ENCODE data around the gene TBC1D19. TPM values are rescaled to one million over a fixed set of nuclear protein-coding genes. Genes with fewer than 3 reads are reported as not detected.

The TBC1D19 gene
- total and polyA plus RNA-seq, 9 of the 15 experiments (the other 6 are each of a cell fraction or from before 2014, with no cell fraction given) = 0.73 to 5.6 (median 3.7) TPM

DNA sequence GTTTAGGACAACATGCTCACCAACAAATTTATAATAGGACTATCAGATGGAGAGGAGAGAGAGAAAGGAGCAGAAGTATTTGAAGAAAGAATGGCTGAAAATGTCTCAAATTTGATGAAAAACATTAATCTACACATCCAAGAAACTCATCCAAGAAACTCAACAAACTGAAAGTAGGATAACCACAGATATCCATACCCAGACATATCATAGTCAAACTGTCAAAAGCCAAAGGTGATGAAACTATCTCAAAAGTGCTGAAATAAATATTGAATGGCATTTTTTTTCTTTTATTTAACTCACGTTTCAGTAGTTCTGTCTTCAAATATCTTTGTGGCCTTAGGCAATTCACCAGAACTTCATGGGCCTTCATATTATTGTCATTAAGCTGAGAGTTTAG, 116.2 kb downstream of the TBC1D19 start (continued):
- TF ChIP-seq, protein P1, sequence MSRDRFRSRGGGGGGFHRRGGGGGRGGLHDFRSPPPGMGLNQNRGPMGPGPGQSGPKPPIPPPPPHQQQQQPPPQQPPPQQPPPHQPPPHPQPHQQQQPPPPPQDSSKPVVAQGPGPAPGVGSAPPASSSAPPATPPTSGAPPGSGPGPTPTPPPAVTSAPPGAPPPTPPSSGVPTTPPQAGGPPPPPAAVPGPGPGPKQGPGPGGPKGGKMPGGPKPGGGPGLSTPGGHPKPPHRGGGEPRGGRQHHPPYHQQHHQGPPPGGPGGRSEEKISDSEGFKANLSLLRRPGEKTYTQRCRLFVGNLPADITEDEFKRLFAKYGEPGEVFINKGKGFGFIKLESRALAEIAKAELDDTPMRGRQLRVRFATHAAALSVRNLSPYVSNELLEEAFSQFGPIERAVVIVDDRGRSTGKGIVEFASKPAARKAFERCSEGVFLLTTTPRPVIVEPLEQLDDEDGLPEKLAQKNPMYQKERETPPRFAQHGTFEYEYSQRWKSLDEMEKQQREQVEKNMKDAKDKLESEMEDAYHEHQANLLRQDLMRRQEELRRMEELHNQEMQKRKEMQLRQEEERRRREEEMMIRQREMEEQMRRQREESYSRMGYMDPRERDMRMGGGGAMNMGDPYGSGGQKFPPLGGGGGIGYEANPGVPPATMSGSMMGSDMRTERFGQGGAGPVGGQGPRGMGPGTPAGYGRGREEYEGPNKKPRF (IDR thresholded peaks at IDR 0.05; ENCODE audit: low read depth, low read length) = no peak
- TF ChIP-seq RHOXF2B (CRISPR knock-in tag; conservative IDR thresholded peaks at IDR 0.05) = no peak
- no peak for TF ChIP-seq ZNF224 (CRISPR knock-in tag; IDR thresholded peaks at IDR 0.05)

DNA sequence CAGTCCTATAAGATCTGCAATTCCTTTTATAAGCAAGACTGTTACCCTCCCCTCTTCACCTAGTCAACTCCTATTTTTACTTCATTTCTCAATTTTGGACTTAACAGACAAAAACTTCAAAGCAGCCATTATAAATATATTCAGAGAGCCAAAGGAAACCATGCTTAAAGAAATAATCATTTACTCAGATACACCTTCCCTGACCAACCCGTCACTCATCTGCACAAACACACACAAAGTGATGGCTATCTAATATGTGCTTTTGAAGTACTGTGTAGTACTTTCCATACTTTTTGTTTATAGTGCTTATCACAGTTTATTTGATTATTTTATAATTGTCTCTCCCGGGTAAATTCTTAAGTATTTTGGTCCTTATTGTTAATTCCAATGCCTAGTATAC, 117.2 kb downstream of the TBC1D19 start:
- no peak for TF ChIP-seq ZNF584 (CRISPR knock-in tag; IDR thresholded peaks at IDR 0.05; ENCODE audit: low read depth)
- TF ChIP-seq, protein P2, sequence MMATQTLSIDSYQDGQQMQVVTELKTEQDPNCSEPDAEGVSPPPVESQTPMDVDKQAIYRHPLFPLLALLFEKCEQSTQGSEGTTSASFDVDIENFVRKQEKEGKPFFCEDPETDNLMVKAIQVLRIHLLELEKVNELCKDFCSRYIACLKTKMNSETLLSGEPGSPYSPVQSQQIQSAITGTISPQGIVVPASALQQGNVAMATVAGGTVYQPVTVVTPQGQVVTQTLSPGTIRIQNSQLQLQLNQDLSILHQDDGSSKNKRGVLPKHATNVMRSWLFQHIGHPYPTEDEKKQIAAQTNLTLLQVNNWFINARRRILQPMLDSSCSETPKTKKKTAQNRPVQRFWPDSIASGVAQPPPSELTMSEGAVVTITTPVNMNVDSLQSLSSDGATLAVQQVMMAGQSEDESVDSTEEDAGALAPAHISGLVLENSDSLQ (IDR thresholded peaks at IDR 0.05) = peak; percentile 69
- TF ChIP-seq MEIS2 (IDR thresholded peaks at IDR 0.05; ENCODE audit: partially characterized antibody) = peak; percentile 15
- POLR2A ChIA-PET = no interaction called here
- Histone ChIP-seq H3K27ac (ENCODE audit: extremely low read depth, low read depth, low read length) (peak overlapping the region; percentile 27; the same call in 1 of the 3 replicates), H4K20me1 (replicated peaks; ENCODE audit: control insufficient read depth, insufficient read depth, low read length) (no peaks in the 10 kb centered on the region), H3K36me3 (ENCODE audit: control insufficient read depth, insufficient read depth, low read length) (no peaks in the 10 kb centered on the region), H3K79me2 (ENCODE audit: control insufficient read depth, insufficient read depth, low read length) (no peaks in the 10 kb centered on the region), H3K9me3 (replicated peaks; ENCODE audit: control insufficient read depth, insufficient read depth, low read depth, low read length) (no peaks in the 10 kb centered on the region), H3K9ac (ENCODE audit: insufficient read depth in 1 of 2, low read depth in 2 of 2, low read length in 2 of 2) (no peak overlapping the region), H3K4me2 (ENCODE audit: insufficient read depth, low read length) (no peak overlapping the region), H2AFZ (ENCODE audit: low read depth, low read length) (no peak overlapping the region), H3K9me1 (ENCODE audit: control insufficient read depth, insufficient read depth, low read length) (no peaks in the 10 kb centered on the region), H3K4me1 (replicated peaks in 1 of 2; ENCODE audit: control insufficient read depth in 2 of 2, insufficient read depth in 2 of 2, low read length in 2 of 2) (peaks cover 0 to 19% of the 10 kb centered on the region in 2 experiments; a peak in 2 of 5 replicates), H3K4me3 (no peak overlapping the region), H3K27me3 (ENCODE audit: control insufficient read depth in 2 of 2, insufficient read depth in 2 of 2, low read length in 2 of 2) (no peaks in the 10 kb centered on the region)
- FAIRE-seq (no peak), ATAC-seq (peak; percentile 67), DNase-seq (ENCODE audit: extremely low read depth in 1 of 4, low spot score in 3 of 4) (no peak)
- CTCF ChIA-PET (ENCODE audit: low intra/inter-chr PET ratio) = no interaction called here
- in situ Hi-C loops (cut with MboI) = no loop called here
- WGBS (ENCODE audit: insufficient coverage, low coverage, missing lambda C conversion rate) = 14% methylated on average over 2 of the region's 2 CpGs
- intact Hi-C loops (cut with micrococcal nuclease) = loop anchor here (5.0 kb wide), 1 partner anchor 114 kb away; no protein-coding TSS in a partner anchor
- BruUV-seq (replicated peaks) = no TSS peak
